Activated CD4-positive, CD25-positive, alpha-beta regulatory T cell treated with anti-CD3 and anti-CD28 coated beads, Interleukin-2, amount 50 U/mL, for 72 hours (primary cell): Measurements from ENCODE around the gene HMG20B.

Experiments used
- DNase-seq: peaks from one replicate; pipeline ENCODE4 v3.0.0; 2021

HMG20B gene

DNA sequence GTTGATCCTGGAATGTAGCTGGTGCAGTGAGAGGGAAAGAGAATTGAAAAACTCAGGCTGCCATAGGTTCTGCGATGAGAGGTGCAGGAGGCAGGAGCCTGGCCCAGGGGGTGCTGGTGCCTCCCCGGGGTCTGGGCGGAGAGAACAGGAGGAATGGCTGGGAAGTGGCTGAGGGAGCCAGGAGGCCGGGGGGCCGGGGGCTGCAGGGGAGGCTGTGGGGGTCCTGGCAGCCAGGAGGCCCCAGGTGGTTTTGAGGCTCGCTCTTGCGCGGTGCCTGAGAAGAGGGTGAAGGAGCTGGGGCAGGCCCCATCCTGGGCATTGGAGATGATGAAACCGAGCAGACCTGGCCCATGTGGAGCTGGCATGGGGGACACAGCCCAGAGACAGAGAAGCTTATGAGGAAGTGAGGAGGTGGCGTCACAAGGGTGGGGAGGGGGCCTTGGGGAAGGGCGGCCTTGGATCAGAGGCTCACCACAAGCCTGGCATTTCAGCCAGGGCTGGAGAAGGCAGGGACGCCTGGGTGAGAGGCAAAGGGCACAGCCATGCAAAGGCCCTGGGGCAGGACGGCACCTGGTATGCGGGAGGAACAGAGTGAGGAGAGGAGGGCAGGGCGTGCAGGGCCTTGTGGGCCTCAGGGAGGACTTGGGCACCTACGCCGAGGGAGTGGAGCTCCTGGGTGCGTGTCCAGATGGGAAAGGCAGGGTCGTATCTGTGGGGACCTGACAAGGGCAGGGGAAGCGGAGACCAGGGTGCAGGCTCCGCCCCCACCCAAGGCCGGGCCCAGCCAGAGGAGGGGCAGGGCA is 35.1 kb upstream of the HMG20B start:
- no peak for DNase-seq

- no peak for DNase-seq
These were observed 34.4 kb upstream of the HMG20B start for GRCh38 chr19:3538258-3538929.

- DNase-seq: no peak
These were observed 33.6 kb upstream of the HMG20B start, which contains the start of gene TEKTIP1 for GRCh38 chr19:3538965-3539755. TEKTIP1 (plus strand) TSS chr19:3539174; CDS start chr19:3539178, 4 bp downstream.

DNA sequence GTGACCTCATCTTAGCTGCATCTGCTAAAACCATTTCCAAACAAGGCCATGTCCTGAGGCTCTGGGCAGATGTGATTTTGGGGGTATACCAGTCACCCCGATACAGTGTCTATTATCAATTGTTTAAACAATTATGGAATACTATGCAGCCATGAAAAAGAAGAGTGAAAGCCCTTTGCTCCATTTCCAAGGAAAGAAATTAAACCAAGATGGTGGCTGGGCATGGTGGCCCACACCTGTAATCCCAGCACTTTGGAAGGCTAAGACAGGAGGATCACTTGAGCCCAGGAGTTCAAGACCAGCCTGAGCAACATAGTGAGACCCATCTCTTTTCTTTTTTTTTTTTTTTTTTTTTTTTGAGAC is 33.0 kb upstream of the HMG20B start:
- DNase-seq: no peak

- DNase-seq: no peak
These were observed 29.3 kb upstream of the HMG20B start for GRCh38 chr19:3543150-3544057.

GRCh38 chr19:3544058-3544376 is 28.7 kb upstream of the HMG20B start:
- no peak for DNase-seq

DNA sequence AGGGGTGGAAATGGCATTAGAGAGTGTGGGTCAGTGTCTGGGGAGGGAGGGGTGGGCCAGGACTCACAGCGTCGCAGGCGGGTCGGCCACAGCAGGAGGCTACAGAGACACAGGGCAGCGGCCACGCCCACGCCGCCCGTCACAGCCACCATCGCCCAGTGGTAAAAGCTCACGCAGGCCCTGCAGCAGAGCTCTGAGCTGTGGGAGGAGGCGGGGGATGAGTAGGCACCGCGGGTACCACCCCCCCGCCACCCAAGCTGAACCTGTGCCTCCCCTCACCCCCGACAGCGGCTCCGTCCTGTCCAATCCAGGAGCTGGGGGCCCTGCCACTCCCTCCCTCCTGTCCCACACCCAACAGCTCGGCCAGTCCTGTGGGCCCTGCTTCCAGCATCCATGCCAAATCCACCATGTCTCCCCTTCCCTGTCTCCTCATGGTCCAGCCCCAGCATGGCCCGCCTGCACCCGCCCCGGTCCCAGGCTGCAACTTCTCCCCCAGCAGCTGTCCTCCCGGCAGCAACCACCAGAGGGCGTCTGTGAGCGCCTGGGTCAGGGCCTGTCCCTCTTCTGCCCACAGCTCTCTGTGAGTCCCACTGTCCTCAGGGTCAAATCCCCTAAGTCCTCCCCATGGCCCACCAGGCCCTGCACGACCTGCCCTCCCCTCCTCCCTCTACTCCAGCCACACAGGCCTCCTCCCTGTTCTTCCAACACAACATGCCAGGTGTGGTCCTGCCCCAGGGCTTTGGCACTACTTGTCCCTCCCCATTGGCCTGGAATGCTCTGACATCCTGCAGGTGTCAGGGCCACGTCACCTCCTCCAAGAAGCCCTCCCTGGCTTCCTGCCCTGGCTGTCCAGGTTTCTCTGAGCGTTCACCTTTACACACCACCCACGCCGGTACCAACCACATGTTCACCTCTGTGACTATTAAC is 27.7 kb upstream of the HMG20B start:
- peak; percentile 94 for DNase-seq

- no peak for DNase-seq
These were observed 27.1 kb upstream of the HMG20B start for GRCh38 chr19:3545669-3546034.

DNA sequence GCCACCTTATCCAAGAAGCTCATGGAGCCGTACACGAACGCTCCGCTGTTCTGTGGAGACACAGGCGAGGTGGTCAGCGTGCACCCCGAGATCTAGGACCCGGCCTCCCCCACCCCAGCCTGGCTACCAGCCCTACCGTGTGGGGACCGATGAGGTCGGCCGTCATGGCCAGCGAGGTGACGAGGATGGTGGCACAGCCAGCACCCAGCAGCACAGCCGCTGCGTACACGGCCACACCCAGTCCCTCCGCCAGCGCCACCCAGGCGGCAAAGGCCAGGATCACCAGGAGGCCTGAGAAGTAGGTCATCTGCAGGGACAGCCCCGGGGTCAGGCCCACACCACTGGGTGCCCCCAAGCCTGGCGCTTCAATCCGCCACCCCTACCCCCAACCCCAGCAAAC is 26.6 kb upstream of the HMG20B start:
- DNase-seq: no peak

GRCh38 chr19:3547301-3547731 is 25.4 kb upstream of the HMG20B start:
- no peak for DNase-seq

DNA sequence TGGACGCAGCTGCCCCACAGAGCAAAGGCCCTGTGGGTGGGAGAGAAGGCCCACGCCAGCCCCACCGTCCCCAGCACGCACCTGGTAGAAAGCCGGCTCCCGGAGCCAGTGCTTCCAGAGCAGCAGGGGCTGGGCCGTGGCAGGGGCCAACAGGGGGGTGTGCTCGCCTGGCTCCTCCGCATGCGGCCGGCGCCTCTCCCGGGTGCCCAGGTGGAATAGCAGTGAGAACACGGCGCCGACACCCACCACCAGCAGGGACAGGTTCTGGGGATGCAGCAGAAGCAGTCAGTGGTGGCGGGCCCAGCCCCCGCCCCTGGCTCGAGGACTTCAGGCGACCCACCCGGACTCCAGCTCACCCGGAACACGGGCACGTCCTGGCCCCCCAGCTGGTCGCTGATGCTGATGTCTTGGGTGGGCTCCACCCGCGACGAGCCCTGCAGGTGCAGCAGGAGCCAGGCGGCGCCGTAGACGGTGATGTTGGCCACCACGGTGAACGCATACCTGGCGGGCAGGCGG is 24.9 kb upstream of the HMG20B start:
- DNase-seq: no peak

GRCh38 chr19:3548606-3549005 is 24.1 kb upstream of the HMG20B start:
- no peak for DNase-seq

- DNase-seq: no peak
These were observed 22.9 kb upstream of the HMG20B start for GRCh38 chr19:3549816-3550215.

DNA sequence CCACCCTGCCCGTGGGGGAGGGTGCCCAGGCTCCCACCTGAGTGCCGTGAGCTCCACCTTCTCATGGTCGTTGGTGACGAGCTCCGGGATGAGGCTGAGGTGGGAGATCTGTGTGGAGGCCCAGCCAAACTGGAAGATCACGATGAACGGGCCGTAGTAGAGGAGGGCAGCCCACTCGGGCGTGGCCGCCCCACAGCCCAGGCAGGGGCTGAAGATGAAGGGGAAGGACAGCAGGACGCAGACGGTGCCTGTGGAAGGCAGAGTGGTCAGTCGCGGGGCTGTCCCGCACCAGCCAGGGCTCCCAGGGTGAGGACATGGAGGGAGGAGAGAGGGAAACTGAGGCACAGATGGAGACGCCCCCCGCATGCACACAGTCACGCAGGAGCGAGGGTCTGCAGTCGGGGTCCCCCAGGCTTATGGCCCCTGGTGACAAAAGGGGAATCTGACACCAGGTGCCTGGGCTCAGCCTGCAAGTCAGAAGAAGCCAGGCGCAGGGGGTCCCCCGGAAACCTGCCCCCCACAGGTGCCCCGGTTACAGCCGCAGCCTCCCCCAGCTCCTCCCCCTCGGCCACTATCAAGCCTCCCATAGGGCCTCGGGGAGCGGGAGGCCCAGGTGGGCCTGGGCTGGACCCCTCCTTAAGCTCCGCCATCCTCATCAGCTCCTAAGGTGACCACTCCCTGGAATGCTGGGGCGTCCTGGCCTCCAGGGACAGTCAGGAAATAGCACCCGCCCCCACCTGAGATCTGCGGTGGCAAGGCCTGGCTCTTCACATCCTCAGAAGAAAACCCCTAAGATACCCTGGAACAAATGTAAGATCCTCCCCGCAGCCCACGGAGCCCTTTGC is 21.6 kb upstream of the HMG20B start:
- DNase-seq: no peak

- no peak for DNase-seq
These were observed 21.0 kb upstream of the HMG20B start for GRCh38 chr19:3551792-3552095.

DNA sequence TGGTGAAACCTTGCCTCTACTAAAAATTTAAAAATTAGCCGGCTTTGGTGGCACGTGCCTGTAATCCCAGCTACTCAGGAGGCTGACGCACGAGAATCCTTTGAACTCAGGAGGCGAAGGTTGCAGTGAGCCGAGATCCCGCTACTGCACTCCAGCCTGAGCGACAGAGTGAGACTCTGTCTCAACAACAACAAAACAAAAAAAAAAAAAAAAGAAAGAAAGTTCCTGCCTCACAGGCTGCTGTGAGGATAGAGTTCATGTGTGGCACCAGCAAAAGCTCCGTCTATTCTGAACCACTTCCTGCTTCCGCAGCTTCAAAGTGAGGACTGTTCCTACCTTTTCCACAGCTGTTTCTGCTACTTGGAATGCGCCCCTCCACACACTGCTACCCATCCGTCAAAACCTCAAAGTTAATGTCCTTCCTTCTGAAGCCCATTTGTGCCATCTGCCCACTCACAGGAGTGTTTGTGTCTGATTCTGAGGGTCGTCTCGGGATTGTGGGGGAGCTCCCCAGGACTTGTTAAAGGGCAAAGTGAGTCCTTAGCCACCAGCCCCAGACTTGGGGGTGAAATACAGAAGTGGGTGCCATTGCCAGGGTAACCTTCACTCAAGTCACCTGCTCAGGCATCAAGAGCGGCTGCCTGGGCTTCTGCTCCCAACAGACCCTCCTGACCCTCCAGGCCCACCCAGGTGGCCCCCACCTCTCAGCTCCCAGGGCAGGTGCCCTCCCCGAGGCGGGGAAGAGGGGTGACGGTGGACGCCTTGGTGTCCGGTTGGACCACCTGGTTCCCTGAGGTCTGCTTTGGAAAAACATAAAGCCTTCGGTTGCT is 18.3 kb upstream of the HMG20B start:
- no peak for DNase-seq

DNA sequence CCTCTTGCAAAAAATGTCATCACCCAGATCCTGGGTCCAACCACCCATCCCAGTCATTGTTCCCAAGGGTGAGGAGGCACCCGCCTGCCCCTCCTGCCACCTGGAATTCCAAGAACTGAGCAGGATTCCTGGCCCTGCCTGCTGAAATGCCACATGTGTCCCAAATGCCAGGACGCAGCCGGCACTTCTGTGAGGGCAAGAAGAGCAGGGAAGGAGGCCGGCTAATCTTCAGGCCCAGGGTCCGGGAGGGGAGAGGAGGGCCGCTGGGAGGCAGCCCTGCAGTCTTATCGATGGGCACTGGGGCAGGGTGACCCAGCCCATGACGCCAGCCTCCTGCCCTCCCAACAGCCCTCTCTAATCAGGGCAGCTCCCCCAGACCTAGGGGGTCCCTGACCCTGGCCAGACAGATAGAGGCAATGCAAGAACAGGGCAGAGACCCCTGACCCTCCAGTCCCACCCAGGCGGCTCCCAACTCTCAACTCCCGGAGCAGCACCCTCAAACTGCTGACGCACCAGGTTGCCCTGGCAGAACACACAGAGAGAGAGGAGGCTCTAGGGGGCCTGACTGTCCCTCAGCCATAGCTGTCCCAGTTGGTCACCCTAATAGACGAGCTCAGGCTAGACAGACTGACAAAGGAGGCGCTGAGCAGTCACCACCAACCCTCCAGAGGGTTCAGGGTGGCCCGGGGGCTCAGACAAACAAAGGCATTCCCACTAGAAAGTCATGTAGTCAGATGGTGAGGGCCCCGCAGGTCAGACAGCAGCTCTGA is 16.9 kb upstream of the HMG20B start:
- no peak for DNase-seq

- DNase-seq: no peak
These were observed 16.2 kb upstream of the HMG20B start for GRCh38 chr19:3556423-3556977.
